Naive thymus-derived CD4-positive, alpha-beta T cell (primary cell): Measurements from ENCODE around the gene DGKH. TPM values are rescaled to one million over a fixed set of nuclear protein-coding genes. Genes with fewer than 3 reads are reported as not detected.
A peak's percentile ranks its signal among the peaks of the same experiment; 100 is the strongest.
"Not testable (repeated sequence)": the region's sequence is repeated elsewhere in the genome, so short reads cannot be mapped to it uniquely, and the experiment has no call there.

Experiments used
- ATAC-seq: fragments of 150-1000 bp; cut with Tn5 transposase; 2 replicates; pipeline ENCODE4 v1.10.0; 2021; ENCODE audit warnings: mild to moderate bottlenecking, moderate library complexity
- CTCF ChIA-PET: fragments of 350-600 bp; sonication (Branson Sonifier 250); formaldehyde crosslinking; loops from one replicate; lab custom pipeline; 2021; ENCODE audit warnings: antibody characterized with exemption; lab: Charles Lee
- POLR2A ChIA-PET: fragments of 350-600 bp; sonication (Branson Sonifier 250); formaldehyde crosslinking; loops from one replicate; lab custom pipeline; 2021; ENCODE audit warnings: antibody characterized with exemption, inconsistent platforms; lab: Charles Lee
- DNase-seq, 9 donors: peaks; one replicate each; pipeline versions ENCODE4 v3.0.0 to v3.0.0-alpha.2; 2020 to 2022; ENCODE audit warnings: mixed read lengths in 1 of 9
- H3K27ac ChIP-seq: one replicate; pipeline ENCODE4 v1.7.0; 2013; ENCODE audit warnings: mild to moderate bottlenecking, low read depth, low read length, moderate library complexity
- H3K27me3 ChIP-seq, 2 donors: one replicate each; pipeline ENCODE4 v1.7.0; 2013; ENCODE audit warnings: low read length in 2 of 2, mild to moderate bottlenecking in 2 of 2, moderate library complexity in 2 of 2; ENCODE audit not compliant: control insufficient read depth in 2 of 2, insufficient read depth in 2 of 2
- H3K36me3 ChIP-seq, 3 experiments: 1 replicate in 2 of 3; 2 replicates in 1 of 3; pipeline ENCODE4 v1.7.0; 2013; ENCODE audit warnings: low read length in 3 of 3, mild to moderate bottlenecking in 3 of 3, moderate library complexity in 1 of 3; ENCODE audit not compliant: insufficient read depth in 3 of 3, control insufficient read depth in 2 of 3
- H3K4me1 ChIP-seq, 2 donors: one replicate each; pipeline ENCODE4 v1.7.0; 2013; ENCODE audit warnings: low read length in 2 of 2, mild to moderate bottlenecking in 2 of 2, moderate library complexity in 1 of 2; ENCODE audit not compliant: control insufficient read depth in 2 of 2, insufficient read depth in 2 of 2
- H3K4me3 ChIP-seq: 2 replicates; pipeline ENCODE4 v1.7.0; 2013; ENCODE audit warnings: mild to moderate bottlenecking, low read length
- H3K9me3 ChIP-seq, 3 experiments: 1 replicate in 2 of 3; 2 replicates in 1 of 3; pipeline ENCODE4 v1.7.0; 2013; ENCODE audit warnings: low read length in 3 of 3; ENCODE audit not compliant: control insufficient read depth in 2 of 3
- H3K27ac Mint-ChIP-seq, 9 donors: one replicate each; pipeline ENCODE4 v1.8.0; 2020 to 2022; ENCODE audit warnings: mixed read lengths in 9 of 9, mild to moderate bottlenecking in 8 of 9, moderate library complexity in 5 of 9, inconsistent platforms in 2 of 9
- H3K27me3 Mint-ChIP-seq, 5 donors: one replicate each; pipeline ENCODE4 v1.8.0; 2021 to 2022; ENCODE audit warnings: mixed read lengths in 5 of 5, mild to moderate bottlenecking in 1 of 5
- H3K36me3 Mint-ChIP-seq, 5 donors: one replicate each; pipeline ENCODE4 v1.8.0; 2020 to 2022; ENCODE audit warnings: mixed read lengths in 5 of 5, mild to moderate bottlenecking in 3 of 5, inconsistent platforms in 1 of 5
- H3K4me1 Mint-ChIP-seq, 7 donors: one replicate each; pipeline ENCODE4 v1.8.0; 2020 to 2022; ENCODE audit warnings: mixed read lengths in 7 of 7, mild to moderate bottlenecking in 3 of 7, inconsistent platforms in 1 of 7
- H3K4me3 Mint-ChIP-seq, 10 donors: one replicate each; pipeline ENCODE4 v1.8.0; 2020 to 2022; ENCODE audit warnings: mild to moderate bottlenecking in 10 of 10, mixed read lengths in 10 of 10, moderate library complexity in 6 of 10, inconsistent platforms in 2 of 10
- H3K9me3 Mint-ChIP-seq, 11 donors: one replicate each; pipeline ENCODE4 v1.8.0; 2020 to 2022; ENCODE audit warnings: mixed read lengths in 11 of 11, mild to moderate bottlenecking in 4 of 11, inconsistent platforms in 1 of 11, moderate library complexity in 1 of 11
- intact Hi-C, 2 donors: fragments of 100-400 bp; cut with micrococcal nuclease; formaldehyde crosslinking; loops; one replicate each; pipeline ENCODE4 v1.15.1; 2023
- polyA plus RNA-seq, 2 donors: library from polyadenylated mRNA; unstranded; fragments of 300-500 nt; fragmentation: Illumina TruSeq; gene quantifications; one replicate each; pipeline ENCODE4 v1.2.3, GENCODE V29; 2021
- total RNA-seq, 6 experiments: library from RNA in 5 of 6; stranded (reverse) in 5 of 6; gene quantifications; 1 replicate in 5 of 6; 2 replicates in 1 of 6; pipeline ENCODE4 v1.2.3 and lab custom pipeline; 2021 to 2026

The DGKH gene
- total and polyA plus RNA-seq, 7 experiments from 2014 or later: 0.85 to 16.4 (median 6.8) TPM

DNA sequence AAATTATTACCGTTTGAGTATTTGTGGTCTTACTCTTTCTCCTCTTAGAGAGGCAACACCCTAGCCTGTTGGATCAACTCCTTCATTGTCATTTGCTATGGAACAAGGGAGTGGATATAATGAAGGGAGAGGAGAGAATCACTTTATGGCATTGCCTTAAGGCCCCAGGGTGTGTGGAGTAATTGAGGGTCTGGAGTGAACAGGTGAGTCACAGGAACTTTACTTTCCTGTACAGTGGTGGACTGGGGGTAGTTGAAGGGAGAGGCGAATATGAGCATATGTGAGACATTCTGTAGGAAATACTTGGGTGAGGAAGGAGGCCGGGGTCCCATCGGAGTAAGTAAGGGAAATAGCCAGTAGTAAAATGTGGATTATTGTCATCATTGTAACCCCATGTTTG lies 17.0 kb downstream of the DGKH start:
- H3K27me3 Mint-ChIP-seq: no peaks in the 10 kb centered on the region
- DNase-seq (no peak), ATAC-seq (no peak)
- H3K4me1 Mint-ChIP-seq: peaks cover 0 to 16% (median 8%) of the 10 kb centered on the region in 7 donors
- H3K9me3 Mint-ChIP-seq: peaks cover 0 to 2% (median 0%) of the 10 kb centered on the region in 11 donors
- ChIA-PET POLR2A (no interaction called here), CTCF (no interaction called here)
- Histone ChIP-seq H3K4me1 (no peaks in the 10 kb centered on the region), H3K27me3 (no peaks in the 10 kb centered on the region), H3K9me3 (no peaks in the 10 kb centered on the region), H3K36me3 (no peaks in the 10 kb centered on the region), H3K4me3 (no peak overlapping the region), H3K27ac (no peak overlapping the region)
- intact Hi-C loops: no loop called here
- peaks cover 5 to 32% (median 11%) of the 10 kb centered on the region in 5 donors for H3K36me3 Mint-ChIP-seq
- H3K4me3 Mint-ChIP-seq: no peak overlapping the region
- no peak overlapping the region for H3K27ac Mint-ChIP-seq

DNA sequence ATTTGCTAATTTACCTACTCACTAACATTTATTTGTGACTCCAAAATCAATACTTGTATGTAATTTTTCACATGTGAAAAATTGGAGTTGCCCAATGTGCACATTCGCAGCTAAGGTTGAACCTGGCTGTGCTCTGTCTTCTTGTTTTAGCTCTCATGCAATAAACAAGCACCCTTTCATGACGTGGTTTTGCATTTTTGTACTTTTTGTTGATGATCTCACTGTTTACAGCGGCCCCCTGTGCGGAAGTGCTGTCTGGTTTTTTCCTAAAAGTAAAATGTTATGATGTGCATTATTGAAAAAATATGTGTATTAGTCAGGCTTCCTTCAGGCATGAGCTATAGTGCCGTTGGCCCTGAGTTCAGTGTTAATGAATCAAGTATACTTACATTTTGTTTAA lies 18.1 kb downstream of the DGKH start:
- peaks cover 10 to 23% (median 14%) of the 10 kb centered on the region in 7 donors for H3K4me1 Mint-ChIP-seq
- POLR2A ChIA-PET: no interaction called here
- no peaks in the 10 kb centered on the region for H3K27me3 ChIP-seq

DNA sequence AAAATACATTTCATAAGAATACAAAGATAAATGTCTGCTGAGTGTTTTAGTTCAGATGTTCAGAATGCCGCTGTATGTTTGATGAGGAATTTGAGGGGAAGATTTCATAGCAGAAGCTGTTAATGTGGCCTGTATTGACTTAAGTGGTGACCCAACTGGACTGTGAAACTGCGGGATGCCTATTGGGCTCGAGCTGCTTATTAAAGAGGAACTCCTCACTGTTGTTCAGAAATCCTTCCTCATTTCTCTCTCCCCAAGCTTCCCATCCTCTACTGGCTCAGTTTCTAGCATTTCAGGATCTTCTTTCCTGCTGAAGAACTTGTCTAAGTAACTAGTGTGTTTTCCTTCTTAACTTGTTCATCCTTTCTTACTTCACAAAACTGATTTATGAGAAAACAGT lies 20.4 kb downstream of the DGKH start:
- ChIA-PET CTCF (no interaction called here), POLR2A (no interaction called here)
- Mint-ChIP-seq H3K27ac (no peak overlapping the region), H3K9me3 (no peaks in the 10 kb centered on the region), H3K4me1 (peaks cover 5 to 32% (median 23%) of the 10 kb centered on the region in 7 donors), H3K36me3 (peaks cover 5 to 28% (median 9%) of the 10 kb centered on the region in 5 donors), H3K27me3 (no peaks in the 10 kb centered on the region), H3K4me3 (no peak overlapping the region)
- no peaks in the 10 kb centered on the region for H3K9me3 ChIP-seq
- H3K4me1 ChIP-seq: peaks cover 0 to 6% of the 10 kb centered on the region in 2 donors
- no peaks in the 10 kb centered on the region for H3K36me3 ChIP-seq
- no peaks in the 10 kb centered on the region for H3K27me3 ChIP-seq
- DNase-seq (no peak), ATAC-seq (no peak)
- H3K4me3 ChIP-seq: no peak overlapping the region
- intact Hi-C loops: no loop called here
- H3K27ac ChIP-seq: no peak overlapping the region

More for the DNA sequence above, 18.1 kb downstream of the DGKH start:
- peaks cover 0 to 3% of the 10 kb centered on the region in 2 donors for H3K4me1 ChIP-seq
- ATAC-seq (no peak), DNase-seq (no peak)
- no peaks in the 10 kb centered on the region for H3K9me3 ChIP-seq
- CTCF ChIA-PET: no interaction called here
- no peaks in the 10 kb centered on the region for H3K27me3 Mint-ChIP-seq
- H3K4me3 ChIP-seq: no peak overlapping the region
- H3K36me3 ChIP-seq: no peaks in the 10 kb centered on the region
- H3K27ac ChIP-seq: no peak overlapping the region
- no peak overlapping the region for H3K27ac Mint-ChIP-seq
- intact Hi-C loops: no loop called here
- H3K4me3 Mint-ChIP-seq: no peak overlapping the region
- H3K36me3 Mint-ChIP-seq: peaks cover 5 to 27% (median 9%) of the 10 kb centered on the region in 5 donors
- H3K9me3 Mint-ChIP-seq: no peaks in the 10 kb centered on the region

DNA sequence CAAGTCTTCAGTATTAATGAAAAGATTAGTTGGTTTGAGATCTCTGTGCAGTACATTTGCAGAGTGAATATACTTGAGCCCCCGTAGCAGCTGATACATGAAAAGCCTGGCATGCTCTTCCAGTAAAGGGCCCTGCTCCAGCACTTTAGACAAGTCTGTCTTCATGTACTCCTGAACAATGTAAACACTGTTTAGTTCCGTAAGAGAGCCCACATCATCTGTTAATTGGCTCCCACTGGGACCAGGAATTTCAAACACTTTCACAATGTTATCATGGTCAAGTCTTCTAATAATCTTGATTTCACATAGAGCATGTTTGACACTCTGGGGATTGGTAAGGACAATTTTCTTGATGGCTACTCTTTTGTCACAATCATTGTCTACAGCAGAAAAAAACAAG lies 22.2 kb downstream of the DGKH start:
- H3K4me3 Mint-ChIP-seq: not testable (repeated sequence)

DNA sequence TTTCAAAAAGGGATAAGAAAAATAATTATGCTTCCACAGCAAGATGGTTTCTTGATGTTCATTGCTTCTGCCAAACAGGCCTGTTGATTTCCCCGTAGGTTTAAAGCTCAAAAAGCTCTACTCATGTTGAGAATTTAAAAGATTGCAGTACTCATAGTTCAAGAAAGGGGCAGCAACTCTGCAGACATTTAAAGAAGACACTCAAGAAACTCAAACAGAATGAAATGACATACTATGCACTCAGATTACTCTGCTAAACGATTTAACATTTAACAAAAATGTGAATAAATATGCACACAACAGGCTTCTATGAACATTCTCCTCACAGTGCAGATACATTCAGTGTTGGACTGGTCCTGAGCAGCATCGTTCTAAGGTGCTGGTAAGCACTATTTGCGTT lies 22.7 kb downstream of the DGKH start:
- H3K27me3 Mint-ChIP-seq, intact Hi-C loops, H3K36me3 ChIP-seq, H3K4me1 ChIP-seq, H3K9me3 ChIP-seq, H3K27me3 ChIP-seq, H3K27ac ChIP-seq, H3K4me3 ChIP-seq, ATAC-seq, H3K9me3 Mint-ChIP-seq, CTCF ChIA-PET, DNase-seq: not testable (repeated sequence)
- Mint-ChIP-seq H3K4me1 (peaks cover 7 to 45% (median 37%) of the 10 kb centered on the region in 7 donors), H3K4me3 (peak overlapping the region in 7 of 10 donors; percentile 25 to 80 (median 46)), H3K27ac (peak overlapping the region in 6 of 9 donors; percentile 5 to 82 (median 62)), H3K36me3 (peaks cover 0 to 23% (median 9%) of the 10 kb centered on the region in 5 donors)
- POLR2A ChIA-PET: interaction anchor here (0.6 kb wide), 1 partner anchor 807 kb away, joined by 3 read pairs; no protein-coding TSS in a partner anchor

More for the DNA sequence above, 22.2 kb downstream of the DGKH start:
- H3K9me3 Mint-ChIP-seq, H3K9me3 ChIP-seq, H3K4me3 ChIP-seq, intact Hi-C loops, DNase-seq, H3K36me3 ChIP-seq, H3K27ac ChIP-seq, ATAC-seq, H3K27ac Mint-ChIP-seq, H3K27me3 ChIP-seq, H3K4me1 ChIP-seq, H3K27me3 Mint-ChIP-seq: not testable (repeated sequence)
- peaks cover under 1 to 24% (median 9%) of the 10 kb centered on the region in 5 donors for H3K36me3 Mint-ChIP-seq
- ChIA-PET POLR2A (interaction anchor here (0.6 kb wide), 1 partner anchor 22 kb away, joined by 3 read pairs; no protein-coding TSS in a partner anchor), CTCF (interaction anchor here (0.6 kb wide), 1 partner anchor 151 kb away, joined by 3 read pairs; no protein-coding TSS in a partner anchor)
- H3K4me1 Mint-ChIP-seq: peaks cover 5 to 42% (median 34%) of the 10 kb centered on the region in 7 donors

DNA sequence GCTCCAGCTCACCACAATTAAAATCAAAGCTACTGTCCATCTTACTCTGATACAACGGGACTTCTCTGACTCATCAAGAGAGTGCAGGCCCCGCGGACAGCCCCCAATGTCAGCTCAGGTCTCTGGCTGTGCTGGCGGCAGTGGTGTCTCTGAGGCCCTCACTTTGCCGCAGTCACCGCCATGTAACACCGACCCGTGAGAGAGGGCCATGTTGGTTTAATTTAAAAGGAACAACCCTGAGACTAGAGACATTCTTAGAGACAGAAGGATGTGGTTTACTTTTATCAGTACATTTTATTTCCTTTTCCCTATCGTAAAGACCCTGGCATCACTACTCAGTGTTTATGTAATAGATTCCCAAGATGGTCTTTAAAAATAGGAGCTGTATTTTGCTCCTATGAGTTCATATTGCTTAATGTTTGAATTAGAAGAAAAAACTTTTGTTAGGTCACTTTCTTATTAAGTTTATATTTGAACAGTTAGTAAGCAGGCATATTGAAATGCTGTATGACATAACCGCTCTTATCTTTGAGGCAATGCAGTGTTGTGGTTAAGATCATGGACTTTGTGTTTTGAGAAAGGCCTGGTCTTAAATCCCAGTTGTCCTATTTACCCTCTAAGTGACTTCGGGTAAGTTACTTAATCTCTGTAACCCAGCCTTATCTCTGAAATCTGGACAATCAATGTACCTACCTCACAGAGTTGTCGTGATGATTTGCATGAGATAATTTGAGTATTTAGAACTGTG lies 23.4 kb downstream of the DGKH start:
- peaks cover 0 to 6% of the 10 kb centered on the region in 2 donors for H3K4me1 ChIP-seq
- ATAC-seq (peak; percentile 57), DNase-seq (peak in 5 of 9 donors; percentile 1 to 22 (median 8))
- intact Hi-C loops: no loop called here
- Mint-ChIP-seq H3K4me3 (peak overlapping the region in 8 of 10 donors; percentile 22 to 80 (median 57)), H3K27me3 (no peaks in the 10 kb centered on the region), H3K9me3 (no peaks in the 10 kb centered on the region), H3K27ac (peak overlapping the region in 7 of 9 donors; percentile 5 to 82 (median 60)), H3K36me3 (peaks cover 0 to 20% (median 5%) of the 10 kb centered on the region in 5 donors), H3K4me1 (peaks cover 7 to 45% (median 37%) of the 10 kb centered on the region in 7 donors)
- ChIA-PET POLR2A (interaction anchor here (0.6 to 0.7 kb wide), 2 partner anchors 10 to 808 kb away, joined by 3 read pairs; no protein-coding TSS in a partner anchor), CTCF (no interaction called here)
- H3K4me3 ChIP-seq: no peak overlapping the region
- no peaks in the 10 kb centered on the region for H3K27me3 ChIP-seq
- no peaks in the 10 kb centered on the region for H3K36me3 ChIP-seq
- H3K9me3 ChIP-seq: no peaks in the 10 kb centered on the region
- H3K27ac ChIP-seq: no peak overlapping the region
